K562 (cell line): Measurements from ENCODE around the gene MBP.

Experiments
- CTCF ChIP-seq, 3 experiments: IDR thresholded peaks in 2 of 3; conservative IDR thresholded peaks in 1 of 3; 2 replicates each; pipeline ENCODE4 v1.5.1; 2011 to 2012; ENCODE audit warnings: low read length in 3 of 3, mild to moderate bottlenecking in 3 of 3, control low read depth in 2 of 3, improper control_type of control experiment in 1 of 3, inconsistent platforms in 1 of 3, low read depth in 1 of 3, mixed read lengths in 1 of 3, moderate library complexity in 1 of 3; ENCODE audit not compliant: insufficient read depth in 2 of 3
- ELF1 ChIP-seq: fragments of 200-800 bp; sonication (Bioruptor generic); IDR thresholded peaks from 2 replicates; pipeline ENCODE4 v1.6.1; 2016; ENCODE audit warnings: missing genetic modification characterization, missing compliant biosample characterization
- ZNF609 ChIP-seq: sonication (generic); formaldehyde crosslinking; IDR thresholded peaks from 2 replicates; pipeline ENCODE4 v1.8.1; 2023; ENCODE audit warnings: missing genetic modification reagents, mild to moderate bottlenecking, borderline replicate concordance

GRCh38 chr18:76962851-76963250, 169.7 kb downstream of the MBP start:
- TF ChIP-seq CTCF (IDR thresholded peaks at IDR 0.05 in 2 of 3, conservative IDR thresholded peaks at IDR 0.05 in 1 of 3; ENCODE audit: insufficient read depth in 2 of 3, low read depth in 1 of 3, low read length in 3 of 3) (no peak), ZNF609 (no peak), ELF1 (tag) (no peak)
